Activated CD4-positive, alpha-beta T cell treated with anti-CD3 and anti-CD28 coated beads for 4 hours (primary cell): ENCODE data around the gene SMIM23.
"Not testable (repeated sequence)": the region's sequence is repeated elsewhere in the genome, so short reads cannot be mapped to it uniquely, and the experiment has no call there.

Source experiments
- DNase-seq, 2 donors: peaks; one replicate each; pipeline ENCODE4 v3.0.0-alpha.2; 2020

Gene SMIM23

DNA sequence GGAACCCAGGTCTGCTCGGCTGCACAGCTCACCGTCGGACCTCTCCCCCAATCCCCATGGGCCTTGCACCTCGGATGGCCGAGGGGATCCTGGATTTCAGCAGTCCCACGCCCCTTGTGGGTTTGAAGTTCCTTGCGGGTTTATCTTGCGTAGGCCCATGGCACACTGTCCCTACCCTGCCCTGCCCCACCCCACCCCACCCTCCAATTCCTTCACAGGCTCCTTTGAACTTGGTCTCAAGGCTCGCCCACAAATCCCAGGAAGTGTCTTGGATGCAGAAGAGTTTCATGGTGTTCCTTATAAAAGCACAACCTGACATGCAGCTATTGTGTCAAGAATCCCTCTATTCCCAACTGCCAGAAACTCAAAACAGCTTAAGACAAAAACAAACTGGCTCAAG is 11.2 kb upstream of the SMIM23 start:
- no peak for DNase-seq

DNA sequence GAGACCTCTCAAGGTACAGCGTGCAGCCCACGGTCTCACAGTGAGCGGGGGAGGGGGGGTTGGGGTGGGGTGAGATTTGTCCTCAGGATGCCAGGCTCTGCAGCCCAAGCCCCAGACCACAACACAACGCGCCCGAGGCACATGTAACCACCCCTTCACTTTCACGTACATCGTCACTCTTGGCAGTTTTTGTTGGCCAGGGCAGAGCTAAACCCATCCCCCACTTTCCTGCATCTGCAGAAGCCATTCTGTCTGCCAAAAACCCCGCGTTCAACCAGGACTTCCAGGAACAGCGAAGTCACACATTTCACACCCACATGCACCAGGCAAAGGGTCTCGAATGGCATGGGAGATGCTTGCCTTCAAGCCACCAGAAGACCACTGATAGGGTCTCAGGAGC is 9.4 kb upstream of the SMIM23 start:
- no peak for DNase-seq

DNA sequence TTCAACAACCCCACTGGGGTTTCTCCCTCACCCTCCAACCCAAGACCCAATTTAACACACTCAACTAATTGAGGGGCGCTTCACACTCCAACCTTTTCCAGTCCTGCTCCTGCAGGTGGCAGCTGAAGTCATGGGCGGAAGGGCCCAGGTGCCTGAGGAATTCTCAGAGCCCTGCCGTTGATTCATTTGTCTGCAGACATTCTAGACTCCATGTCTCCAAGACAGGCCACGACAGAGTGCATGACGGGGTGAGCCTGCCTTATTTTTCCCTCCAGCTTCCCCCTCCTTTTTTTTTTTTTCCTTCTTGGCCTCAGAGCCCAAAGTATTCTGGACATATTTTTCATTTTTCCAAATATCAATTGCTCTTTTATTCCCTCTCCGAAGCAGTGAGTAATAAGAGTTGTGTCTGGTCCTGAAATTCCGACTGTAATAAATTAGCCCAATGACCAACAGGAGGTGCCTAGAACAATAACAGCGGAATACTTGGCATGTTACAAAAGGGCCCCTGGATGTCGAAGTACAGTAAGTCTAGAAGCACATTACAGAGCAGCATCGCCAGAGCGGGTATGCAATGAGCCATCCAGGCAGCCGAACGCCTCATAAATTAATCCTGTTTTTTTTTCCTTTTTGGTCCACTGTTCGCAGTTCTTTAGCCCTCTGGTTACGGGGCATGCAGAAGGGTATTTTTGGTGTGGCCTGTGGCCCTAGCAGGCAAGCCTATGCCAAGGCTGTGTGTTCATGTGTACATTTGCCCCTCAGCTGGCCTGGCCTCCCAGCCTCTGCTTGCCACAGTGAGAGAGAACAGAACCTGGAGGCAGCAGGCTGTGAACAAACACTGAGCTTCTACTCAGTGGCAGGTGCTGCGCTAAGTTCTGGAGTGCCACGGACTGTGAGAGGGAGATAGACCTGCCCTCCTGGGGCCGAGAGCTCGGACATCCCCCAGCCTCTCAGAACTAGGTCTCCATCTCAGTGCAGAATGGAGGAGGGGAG is 8.6 kb upstream of the SMIM23 start:
- DNase-seq, result no peak

DNA sequence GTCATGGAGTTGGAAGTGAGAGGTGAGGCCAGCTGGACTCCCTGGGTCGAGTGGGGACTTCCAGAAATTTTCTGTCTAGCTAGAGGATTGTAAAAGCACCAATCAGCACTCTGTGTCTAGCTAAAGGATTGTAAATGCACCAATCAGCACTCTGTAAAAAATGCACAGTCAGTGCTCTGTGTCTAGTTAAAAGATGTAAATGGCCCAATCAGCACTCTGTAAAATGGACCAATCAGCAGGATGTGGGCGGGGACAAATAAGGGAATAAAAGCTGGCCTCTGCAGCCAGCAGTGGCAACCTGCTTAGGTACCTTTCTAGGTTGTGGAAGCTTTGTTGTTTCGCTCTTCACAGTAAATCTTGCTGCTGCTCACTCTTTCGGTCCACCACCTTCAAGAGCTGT is 3.9 kb upstream of the SMIM23 start:
- DNase-seq, result not testable (repeated sequence)

DNA sequence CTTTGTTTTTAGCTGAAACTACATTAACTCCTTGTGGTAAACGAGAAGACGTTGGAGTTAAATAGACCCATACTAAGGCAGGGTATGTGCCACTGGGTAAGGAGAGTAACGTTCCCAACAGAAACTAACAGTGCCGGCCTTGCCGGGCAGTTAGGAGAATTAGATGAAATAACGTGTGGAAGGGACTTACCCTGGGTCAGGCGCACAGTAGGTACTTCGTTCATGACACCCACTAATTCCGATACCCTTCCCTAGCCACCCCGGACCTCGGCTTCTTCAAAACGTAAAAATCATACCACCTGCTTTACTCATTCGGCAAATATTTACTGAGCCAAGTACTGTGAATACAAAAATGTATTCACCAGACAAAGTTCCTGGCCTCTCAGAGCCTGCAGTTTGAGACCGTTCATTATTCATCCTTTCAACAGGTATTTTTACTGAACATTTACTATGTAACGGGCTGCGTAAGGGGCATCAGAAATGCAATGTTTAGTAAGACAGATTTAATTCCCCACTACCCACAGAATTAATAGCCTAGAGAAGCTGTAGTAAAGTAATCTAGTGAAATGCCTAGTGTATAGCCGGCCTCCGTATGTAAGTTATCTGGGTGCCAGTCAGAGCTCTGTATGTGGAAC is 3.2 kb upstream of the SMIM23 start:
- DNase-seq, result no peak

DNA sequence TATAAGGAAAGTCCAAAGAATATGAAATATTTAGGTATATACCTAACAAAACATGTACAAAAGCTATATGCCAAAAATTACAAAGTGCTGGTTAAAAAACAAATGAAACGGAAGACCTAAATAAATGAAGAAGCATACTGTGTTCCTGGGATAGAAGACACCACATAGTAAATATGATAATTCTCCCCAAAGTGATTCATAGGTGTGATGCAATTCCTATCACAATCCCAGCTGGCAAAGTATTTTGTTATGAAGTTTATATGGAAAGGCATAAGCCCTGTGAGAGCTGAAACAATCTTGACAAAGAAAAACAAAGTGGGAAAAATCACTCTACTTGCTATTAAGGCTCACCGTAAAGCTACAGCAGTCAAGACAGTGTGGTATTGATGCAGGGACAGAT is 2.6 kb upstream of the SMIM23 start:
- DNase-seq, result no peak

DNA sequence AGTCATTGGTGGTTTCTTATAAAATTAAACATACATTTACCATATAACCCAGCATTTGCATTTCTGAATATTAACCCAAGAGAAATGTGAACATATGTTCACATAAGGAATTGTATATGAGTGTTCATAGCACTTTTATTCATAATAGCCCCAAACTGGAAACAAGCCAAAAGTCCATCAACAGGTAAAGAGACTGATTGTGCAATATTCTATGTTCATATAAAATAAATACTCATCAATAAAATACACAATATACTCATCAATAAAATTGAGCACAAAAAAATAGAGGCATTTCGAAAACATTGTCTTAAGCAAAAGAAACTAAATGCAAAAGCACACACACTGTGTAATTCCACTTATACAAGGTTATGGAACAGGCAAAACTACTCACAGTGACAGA is 3.7 kb downstream of the SMIM23 start:
- DNase-seq, result no peak

DNA sequence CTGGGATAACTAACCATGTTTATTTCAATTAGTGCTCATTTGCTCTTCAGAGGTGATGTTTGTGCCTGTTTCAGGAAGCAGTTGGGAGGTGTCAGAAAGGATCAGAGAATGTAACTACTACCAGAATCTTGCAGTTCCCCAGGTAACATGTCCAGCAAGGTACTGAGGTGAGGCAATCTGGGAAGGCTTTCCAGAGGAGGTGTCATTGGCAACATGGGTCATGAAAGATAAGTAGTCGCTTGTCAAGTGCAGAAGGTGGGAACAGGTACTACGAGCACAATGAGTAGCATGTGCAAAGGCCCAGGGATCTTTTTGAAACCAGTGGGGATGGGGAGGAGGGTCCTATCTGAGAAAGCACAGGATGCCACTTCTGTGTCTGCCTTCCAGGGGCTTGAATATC is 4.8 kb downstream of the SMIM23 start:
- DNase-seq, result no peak

DNA sequence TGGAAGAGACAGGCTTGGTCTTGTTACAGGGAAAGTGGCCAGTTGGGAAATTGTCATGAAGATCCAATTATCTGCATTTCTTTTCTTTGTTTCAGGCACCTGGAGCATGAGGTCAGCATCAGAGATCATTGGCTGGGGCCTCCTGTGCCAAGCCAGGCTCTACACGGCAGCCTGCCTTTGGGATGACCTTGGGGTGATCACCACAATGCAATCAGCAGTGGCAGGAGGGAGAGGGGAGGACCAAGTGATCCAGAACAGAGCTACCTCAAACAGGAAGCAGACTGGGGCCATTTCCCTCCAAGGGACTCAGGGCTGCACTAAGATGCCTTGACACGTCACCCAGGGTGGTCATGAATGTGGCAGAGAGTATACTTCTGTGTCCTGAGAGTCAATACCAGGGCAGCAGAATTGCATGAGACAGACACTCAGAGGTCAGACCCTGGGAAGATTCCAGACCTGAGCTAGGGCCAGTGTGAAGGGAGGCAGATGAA is 8.9 kb downstream of the SMIM23 start:
- no peak for DNase-seq

DNA sequence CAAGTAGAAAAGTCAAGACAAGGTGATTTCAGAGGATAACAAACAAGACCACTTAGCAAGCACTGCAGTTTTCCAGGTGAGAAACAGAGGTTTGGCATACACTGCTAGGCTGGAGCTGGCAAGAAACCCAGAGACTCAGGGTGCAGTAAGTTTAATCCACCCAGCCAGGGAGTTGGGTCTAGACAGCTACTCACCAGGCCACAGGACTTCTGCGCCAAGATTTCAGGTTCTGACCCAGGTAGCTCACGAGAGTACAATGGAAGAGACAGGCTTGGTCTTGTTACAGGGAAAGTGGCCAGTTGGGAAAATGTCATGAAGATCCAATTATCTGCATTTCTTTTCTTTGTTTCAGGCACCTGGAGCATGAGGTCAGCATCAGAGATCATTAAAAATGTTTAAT is 9.8 kb downstream of the SMIM23 start:
- DNase-seq, result no peak

DNA sequence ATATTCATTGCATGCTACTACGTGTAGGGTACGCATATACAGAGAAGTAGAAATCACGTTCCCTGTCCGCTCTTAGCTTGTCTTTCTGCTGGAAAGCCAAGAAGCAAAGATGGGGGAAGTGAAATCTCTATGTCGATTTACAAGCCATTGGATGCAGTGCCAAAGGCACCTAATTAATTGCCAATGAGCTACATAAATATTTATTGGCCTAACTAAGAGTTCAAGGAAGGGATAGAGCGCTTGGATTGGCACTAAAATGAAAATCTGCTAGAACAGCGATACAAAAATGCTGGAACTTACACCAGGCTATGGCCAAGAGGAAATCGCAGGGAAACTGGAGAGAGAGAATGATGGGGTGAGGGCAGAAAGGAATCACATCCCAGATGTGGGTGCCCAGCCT is 10.8 kb downstream of the SMIM23 start:
- no peak for DNase-seq

DNA sequence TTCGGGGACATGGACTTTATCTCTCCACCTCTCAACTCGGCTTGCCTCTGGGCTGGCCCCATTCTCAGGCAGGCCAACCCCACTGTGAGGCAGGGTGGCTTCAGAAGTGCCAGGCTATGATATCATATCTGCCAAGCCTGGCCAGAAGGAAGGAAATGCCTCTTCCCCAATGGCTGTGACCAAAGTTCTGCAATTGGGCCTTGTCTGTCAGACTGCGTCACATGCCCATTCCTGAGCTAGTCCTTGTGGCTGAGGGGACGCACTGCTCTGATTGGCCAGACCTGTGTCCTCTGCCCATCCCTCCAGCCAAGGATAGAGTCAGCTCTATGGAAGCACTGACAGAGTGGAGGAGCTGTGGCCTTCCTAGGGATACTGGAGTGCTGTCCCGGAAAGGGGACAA is 11.9 kb downstream of the SMIM23 start:
- no peak for DNase-seq

DNA sequence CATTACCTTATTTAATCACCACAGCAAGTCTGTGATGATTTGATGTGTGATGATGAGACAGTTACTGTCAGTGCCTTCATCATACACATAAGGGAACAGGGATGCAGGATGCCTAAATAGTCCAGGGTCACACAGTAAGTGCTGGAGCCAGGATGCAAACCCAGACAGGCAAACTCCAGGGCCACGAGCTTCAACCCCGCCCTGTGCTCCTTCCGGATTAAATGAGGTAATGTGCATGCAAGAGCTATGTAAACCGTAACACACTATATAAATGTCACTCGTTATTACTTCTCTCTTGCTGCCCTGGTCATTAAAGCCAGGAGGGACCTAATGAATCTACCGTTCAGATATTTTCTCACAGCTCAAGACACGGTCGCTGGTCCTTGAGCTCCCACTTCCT is 12.8 kb downstream of the SMIM23 start:
- no peak for DNase-seq

DNA sequence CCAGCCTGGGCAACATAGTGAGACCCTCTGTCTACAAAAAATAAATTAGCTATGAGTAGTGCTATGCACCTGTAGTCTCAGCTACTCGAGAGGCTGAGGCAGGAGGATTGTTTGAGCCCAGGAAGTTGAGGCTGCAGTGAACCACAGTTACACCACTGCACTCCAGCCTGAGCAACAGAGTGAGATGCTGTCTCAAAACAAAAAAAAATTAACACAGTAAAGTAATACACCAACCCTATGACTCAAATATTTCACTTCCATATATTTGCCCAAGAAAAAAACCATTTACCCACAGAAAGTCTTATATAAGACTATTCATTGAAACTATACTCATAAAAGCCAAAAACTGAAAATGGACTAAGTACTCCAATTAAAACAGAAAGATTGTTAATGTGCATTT is 16.2 kb downstream of the SMIM23 start:
- DNase-seq, result no peak

DNA sequence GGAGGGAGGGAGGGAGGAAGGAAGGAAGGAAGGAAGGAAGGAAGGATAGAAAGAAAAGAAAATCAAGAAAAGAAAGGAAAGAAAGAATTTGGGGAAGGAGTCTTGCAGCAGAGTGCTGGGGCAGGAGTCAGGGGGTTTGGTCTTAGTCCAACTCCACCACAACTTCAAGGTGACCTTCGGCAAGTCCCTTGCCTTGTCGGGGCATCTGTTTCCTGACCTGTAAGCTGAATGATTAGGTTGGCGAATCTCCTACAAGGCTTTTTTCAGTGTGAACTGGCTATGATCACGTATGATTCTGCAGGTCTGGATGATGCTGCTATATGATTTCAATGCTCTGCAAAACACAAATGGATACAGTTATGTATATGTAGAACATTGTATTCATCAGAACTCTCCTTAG is 20.1 kb downstream of the SMIM23 start:
- DNase-seq, result no peak

DNA sequence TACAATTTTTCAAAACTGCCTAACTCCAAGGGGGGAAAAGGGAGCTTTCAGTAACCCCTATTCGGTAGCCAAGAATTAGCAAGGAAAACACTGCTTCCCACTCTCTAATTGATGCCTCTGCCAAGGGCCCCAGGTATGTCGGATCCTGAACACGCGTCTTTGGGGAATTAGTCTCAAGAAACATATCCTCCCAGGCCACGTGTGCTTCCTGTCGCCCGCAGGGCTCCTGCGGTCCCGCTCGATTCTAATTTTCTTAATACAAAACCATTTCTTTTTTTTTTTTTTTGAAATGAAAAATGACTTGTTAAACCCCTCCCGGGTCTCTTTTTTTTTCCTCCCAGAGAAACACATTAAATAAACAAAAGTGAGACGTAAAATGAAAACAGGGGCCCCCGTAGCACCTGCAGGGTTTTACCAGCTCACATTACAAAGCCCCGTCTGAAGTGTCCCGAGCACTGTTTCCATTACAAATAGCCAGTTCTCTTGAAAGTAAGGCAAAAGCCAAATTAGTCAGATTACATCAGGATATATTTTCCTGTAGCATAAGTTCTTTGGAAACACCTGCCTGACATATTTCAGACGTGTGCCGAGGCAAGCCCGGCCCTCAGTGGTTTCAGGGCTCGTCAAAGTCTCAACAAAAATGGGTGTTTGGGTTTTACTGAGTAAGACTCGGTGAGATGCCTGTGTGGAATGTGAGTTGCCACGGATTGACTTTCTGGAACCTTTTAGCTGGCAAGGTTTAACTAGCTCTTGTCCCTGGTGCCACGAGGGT is 21.5 kb downstream of the SMIM23 start:
- no peak for DNase-seq

DNA sequence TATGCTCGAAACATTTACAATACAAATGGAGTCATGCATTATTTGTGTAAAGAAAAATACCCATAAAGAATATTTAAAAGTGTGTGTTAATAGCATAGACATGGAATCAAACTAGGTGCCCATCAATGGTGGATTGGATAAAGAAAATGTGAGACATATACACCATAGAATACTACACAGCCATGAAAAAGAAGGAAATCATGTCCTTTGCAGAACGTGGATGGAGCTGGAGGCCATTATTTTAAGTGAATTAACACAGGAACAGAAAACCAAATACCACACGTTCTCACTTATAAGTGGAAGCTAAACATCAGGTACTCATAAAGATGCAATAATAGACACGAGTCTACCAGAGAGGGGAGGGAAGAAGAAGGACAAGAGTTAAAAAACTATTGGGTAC is 22.8 kb downstream of the SMIM23 start:
- DNase-seq, result no peak

DNA sequence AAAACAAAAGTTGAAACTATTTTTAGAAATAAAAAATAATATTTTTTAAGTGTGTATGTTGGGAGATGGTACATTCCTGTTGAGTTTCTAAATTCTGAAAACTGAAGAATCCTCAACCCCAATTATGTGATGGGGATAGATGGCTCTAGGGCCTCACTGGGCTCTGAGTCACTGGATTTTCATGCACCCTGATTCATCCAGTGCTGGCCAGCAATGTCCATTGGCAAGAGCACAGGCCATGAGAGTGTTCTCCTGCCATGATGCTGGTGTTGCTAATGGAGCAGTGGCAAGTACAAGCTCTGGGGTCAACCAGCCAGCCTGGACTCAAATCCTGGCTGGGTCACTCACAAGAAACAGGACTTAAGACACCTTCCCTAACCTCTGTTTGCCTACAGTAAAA is 23.3 kb downstream of the SMIM23 start:
- no peak for DNase-seq

DNA sequence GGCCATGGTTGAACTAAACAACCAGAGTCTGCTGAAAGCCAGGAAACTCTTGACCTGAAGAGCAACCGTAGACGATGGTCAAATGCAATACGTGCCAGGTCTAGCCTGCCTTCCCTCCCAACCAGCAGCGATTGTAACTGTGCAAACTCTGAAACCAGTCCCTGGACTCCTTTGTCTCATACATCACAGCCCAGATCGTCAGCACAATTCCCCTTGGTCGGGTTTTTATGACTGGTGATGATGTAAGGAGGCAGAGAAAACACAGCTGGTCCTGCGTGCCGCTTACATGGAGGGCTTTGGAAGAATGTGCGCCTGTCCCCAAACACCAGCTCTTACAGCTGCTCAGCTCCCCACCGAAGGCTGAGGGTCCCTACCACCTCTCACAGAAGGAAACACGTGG is 24.6 kb downstream of the SMIM23 start:
- DNase-seq, result no peak

DNA sequence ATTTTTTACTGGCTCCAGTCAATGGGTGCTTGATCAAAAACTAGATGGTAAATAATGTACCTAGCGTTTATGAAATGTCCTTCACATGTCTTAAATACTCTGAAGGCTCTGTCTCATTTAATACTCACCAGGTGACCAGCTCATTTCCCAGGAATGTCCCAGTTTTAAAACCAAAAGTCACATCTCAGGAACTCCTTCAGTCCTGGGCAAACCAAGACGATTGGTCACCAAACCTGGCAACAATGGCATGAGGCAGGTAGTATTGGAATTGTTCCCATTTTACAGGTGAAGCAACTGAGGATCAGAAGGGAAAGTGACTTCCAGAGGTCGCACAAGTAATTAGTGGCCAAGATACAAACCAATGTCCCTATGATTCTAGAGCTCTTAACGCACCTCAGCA is 27.7 kb downstream of the SMIM23 start:
- DNase-seq, result no peak

DNA sequence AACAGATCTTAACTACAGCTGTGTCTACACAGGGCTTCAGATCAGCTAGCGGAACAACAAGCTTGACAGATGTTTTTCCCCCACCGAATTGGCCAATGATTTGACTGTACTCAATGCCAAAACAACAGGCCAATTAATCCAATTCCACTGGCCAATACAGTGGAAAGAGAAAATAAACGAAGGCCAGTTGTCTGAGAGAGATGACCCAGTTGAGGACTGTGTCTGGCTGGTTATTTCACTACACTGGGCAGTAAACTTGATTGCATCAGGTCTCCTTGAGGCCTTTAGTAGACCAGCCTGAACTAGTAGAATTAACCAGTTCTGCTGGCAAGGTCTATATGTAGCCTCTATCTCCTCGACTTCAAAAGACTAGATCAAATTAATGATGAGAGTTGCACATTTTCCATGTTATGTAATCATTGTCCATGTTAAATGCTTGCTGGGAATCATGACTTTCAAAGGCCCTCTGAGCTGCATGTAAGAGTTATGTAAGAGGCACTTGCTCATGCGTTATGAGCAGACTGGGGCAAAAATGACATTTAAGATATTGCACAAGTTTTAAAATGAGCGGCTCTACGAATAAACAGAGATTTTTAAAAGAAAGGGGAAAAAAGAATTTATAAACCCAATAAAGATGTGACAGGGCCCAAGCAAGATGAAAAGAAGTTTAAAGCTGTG is 28.3 kb downstream of the SMIM23 start:
- no peak for DNase-seq

DNA sequence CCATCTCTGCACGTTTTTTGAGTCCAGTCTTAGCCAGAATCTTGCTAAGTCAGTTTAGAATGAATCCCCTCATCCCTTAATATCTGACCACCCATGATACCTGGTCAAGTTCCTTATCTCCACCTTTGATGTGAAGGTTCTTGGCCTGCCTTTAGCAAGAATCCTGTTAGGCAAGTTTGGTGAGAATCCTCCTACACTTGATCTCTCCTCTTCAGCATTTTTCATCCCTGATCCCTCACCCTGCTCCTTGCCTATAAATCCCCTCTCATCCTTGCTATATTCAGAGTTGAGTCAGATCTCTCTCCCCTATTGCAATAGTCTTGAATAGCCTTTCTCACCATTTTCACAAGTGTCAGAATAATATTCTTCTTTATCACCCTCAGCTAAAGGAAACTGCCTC is 31.0 kb downstream of the SMIM23 start:
- DNase-seq, result no peak

DNA sequence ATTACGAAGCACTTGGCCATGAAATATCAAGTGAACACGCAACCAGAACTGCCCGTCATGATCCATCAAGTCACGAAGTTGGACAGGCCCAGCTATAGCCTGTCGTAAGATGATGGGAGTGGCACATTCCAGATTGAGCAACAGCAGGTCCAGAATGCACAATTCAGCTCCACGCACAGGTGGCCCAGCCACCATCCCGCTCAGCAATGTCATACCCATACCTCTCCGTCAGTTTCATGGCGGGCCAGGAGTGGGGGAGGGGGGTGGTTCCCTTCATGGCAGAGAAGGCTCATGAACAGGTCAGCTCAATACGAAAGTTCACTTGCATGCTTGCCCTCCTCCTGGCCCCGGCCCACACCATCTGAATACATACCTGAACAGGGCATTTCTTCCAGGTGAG is 34.9 kb downstream of the SMIM23 start:
- DNase-seq, result no peak
